ENCODE data around the gene SRGAP1. TPM values are rescaled to one million over a fixed set of nuclear protein-coding genes. Genes with fewer than 3 reads are reported as not detected.

The SRGAP1 gene
- total and polyA plus RNA-seq, 9 of the 15 experiments (the other 6 are each of a cell fraction or from before 2014, with no cell fraction given), result 0.01 to 0.13 (median 0.04) TPM; not detected in 3

GRCh38 chr12:63882844-63883243, 38.3 kb downstream of the SRGAP1 start (continued):
- TF ChIP-seq RREB1 (CRISPR knock-in tag; IDR thresholded peaks at IDR 0.05), result no peak
- TF ChIP-seq CBX1 (IDR thresholded peaks at IDR 0.05; ENCODE audit: low read depth), result no peak
- TF ChIP-seq ELF4 (CRISPR knock-in tag; IDR thresholded peaks at IDR 0.05), result no peak

GRCh38 chr12:63885401-63885800, 40.9 kb downstream of the SRGAP1 start:
- Histone ChIP-seq H3K4me2 (ENCODE audit: insufficient read depth, low read length) (no peak overlapping the region), H3K9me1 (ENCODE audit: control insufficient read depth, insufficient read depth, low read length) (no peaks in the 10 kb centered on the region), H3K9ac (ENCODE audit: insufficient read depth in 1 of 2, low read depth in 2 of 2, low read length in 2 of 2) (no peak overlapping the region), H3K36me3 (ENCODE audit: control insufficient read depth, insufficient read depth, low read length) (no peaks in the 10 kb centered on the region), H2AFZ (ENCODE audit: low read depth, low read length) (no peak overlapping the region), H3K79me2 (ENCODE audit: control insufficient read depth, insufficient read depth, low read length) (no peaks in the 10 kb centered on the region), H3K9me3 (replicated peaks; ENCODE audit: control insufficient read depth, insufficient read depth, low read depth, low read length) (no peaks in the 10 kb centered on the region), H3K4me1 (replicated peaks in 1 of 2; ENCODE audit: control insufficient read depth in 2 of 2, insufficient read depth in 2 of 2, low read length in 2 of 2) (no peaks in the 10 kb centered on the region), H4K20me1 (replicated peaks; ENCODE audit: control insufficient read depth, insufficient read depth, low read length) (no peaks in the 10 kb centered on the region), H3K27ac (ENCODE audit: extremely low read depth, low read depth, low read length) (no peak overlapping the region), H3K4me3 (no peak overlapping the region), H3K27me3 (ENCODE audit: control insufficient read depth in 2 of 2, insufficient read depth in 2 of 2, low read length in 2 of 2) (peaks cover 0 to 32% of the 10 kb centered on the region in 2 experiments; a peak in 2 of 5 replicates)
- DNase-seq (ENCODE audit: extremely low read depth in 1 of 4, low spot score in 3 of 4) (no peak), FAIRE-seq (no peak), ATAC-seq (no peak)
- ChIA-PET CTCF (ENCODE audit: low intra/inter-chr PET ratio) (no interaction called here), POLR2A (no interaction called here)
- in situ Hi-C loops (cut with MboI), result no loop called here
- no TSS peak for BruUV-seq (replicated peaks)
- 0% methylated on average over 2 of the region's 2 CpGs for WGBS (ENCODE audit: insufficient coverage, low coverage, missing lambda C conversion rate)
- intact Hi-C loops (cut with micrococcal nuclease), result no loop called here
- TF ChIP-seq EP300 (IDR thresholded peaks at IDR 0.05; ENCODE audit: low read length), result no peak
- TF ChIP-seq ZNF12 (CRISPR knock-in tag; IDR thresholded peaks at IDR 0.05), result no peak
- TF ChIP-seq NFXL1 (CRISPR knock-in tag; IDR thresholded peaks at IDR 0.05), result no peak
- no peak for TF ChIP-seq CREB5 (CRISPR knock-in tag; IDR thresholded peaks at IDR 0.05)
- TF ChIP-seq ZNF212 (CRISPR knock-in tag; IDR thresholded peaks at IDR 0.05), result no peak
- no peak for TF ChIP-seq POLR2B (IDR thresholded peaks at IDR 0.05; ENCODE audit: low read depth, partially characterized antibody)
- no peak for TF ChIP-seq ZFP91 (CRISPR knock-in tag; IDR thresholded peaks at IDR 0.05)
- TF ChIP-seq SMARCA5 (IDR thresholded peaks at IDR 0.05), result no peak
- TF ChIP-seq TCF15 (CRISPR knock-in tag; IDR thresholded peaks at IDR 0.05), result no peak

Data from K562 (cell line).